K562 (cell line): ENCODE results near the gene MICAL2. TPM values are rescaled to one million over a fixed set of nuclear protein-coding genes. Genes with fewer than 3 reads are reported as not detected.

Source experiments
- ATAC-seq: fragments of 200-7000 bp; cut with Tn5 transposase; 3 replicates; pipeline ENCODE4 v1.9.1; 2020; ENCODE audit warnings: moderate library complexity
- BruUV-seq: library from RNA; stranded (reverse); fragments of 400-500 nt; replicated peaks from 2 replicates; lab custom pipeline; 2021; lab: Mats Ljungman, UMichigan
- CTCF ChIA-PET: fragments of 300-600 bp; formaldehyde crosslinking; extraction: SDS; loops from one replicate; lab custom pipeline; 2021; ENCODE audit warnings: low intra/inter-chr PET ratio; lab: Yijun Ruan, JAX
- POLR2A ChIA-PET: fragments of 300-600, 350-650 bp; sonication (Branson Sonifier 250); formaldehyde crosslinking; extraction: SDS; loops from one replicate; lab custom pipeline; 2021; ENCODE audit warnings: antibody characterized with exemption, inconsistent platforms; lab: Yijun Ruan, JAX
- DNase-seq, 4 experiments: peaks; one replicate each; pipeline versions ENCODE4 v3.0.0 to v3.0.0-alpha.2; 2011 to 2018; ENCODE audit warnings: low spot score in 3 of 4, mixed read lengths in 3 of 4; ENCODE audit errors: extremely low read depth in 1 of 4
- FAIRE-seq: peaks from 2 replicates; lab custom pipeline; 2011; peaks lifted over from hg19 to GRCh38; lab: Jason Lieb, UNC
- H2AFZ ChIP-seq: 2 replicates; pipeline ENCODE4 v1.6.0; 2011; ENCODE audit warnings: low read depth, low read length, control low read depth, inconsistent platforms
- H3K27ac ChIP-seq: fragments of 200-600 bp; 3 replicates; pipeline ENCODE4 v1.8.0; 2011; ENCODE audit warnings: low read depth, mild to moderate bottlenecking, control low read depth, inconsistent platforms, low read length, moderate library complexity, mixed read lengths; ENCODE audit errors: extremely low read depth
- H3K27me3 ChIP-seq, 2 experiments: fragments of 300-600 bp in 1 of 2; 2 replicates in 1 of 2; 3 replicates in 1 of 2; pipeline versions ENCODE4 v1.6.0 to v1.8.0; 2011; ENCODE audit warnings: inconsistent platforms in 2 of 2, low read length in 2 of 2, mild to moderate bottlenecking in 1 of 2, mixed read lengths in 1 of 2, moderate library complexity in 1 of 2; ENCODE audit not compliant: control insufficient read depth in 2 of 2, insufficient read depth in 2 of 2
- H3K36me3 ChIP-seq: fragments of 300-600 bp; 3 replicates; pipeline ENCODE4 v1.8.0; 2011; ENCODE audit warnings: mild to moderate bottlenecking, low read length, inconsistent platforms; ENCODE audit not compliant: control insufficient read depth, insufficient read depth
- H3K4me1 ChIP-seq, 2 experiments: fragments of 200-600 bp in 1 of 2; replicated peaks in 1 of 2; 2 replicates in 1 of 2; 3 replicates in 1 of 2; pipeline versions ENCODE4 v1.5.1 to v1.8.0; 2011; ENCODE audit warnings: inconsistent platforms in 2 of 2, low read length in 2 of 2, mild to moderate bottlenecking in 1 of 2, mixed read lengths in 1 of 2, moderate library complexity in 1 of 2; ENCODE audit not compliant: control insufficient read depth in 2 of 2, insufficient read depth in 2 of 2
- H3K4me2 ChIP-seq: 2 replicates; pipeline ENCODE4 v1.6.1; 2011; ENCODE audit warnings: low read length, control low read depth, inconsistent platforms, mixed read lengths; ENCODE audit not compliant: insufficient read depth
- H3K4me3 ChIP-seq: fragments of 200-600 bp; sonication (generic), shearing (Covaris generic); 2 replicates; pipeline ENCODE4 v1.5.1; 2016; ENCODE audit warnings: control low read depth, inconsistent platforms
- H3K79me2 ChIP-seq: fragments of 200-600 bp; 3 replicates; pipeline ENCODE4 v1.8.0; 2011; ENCODE audit warnings: low read length, inconsistent platforms; ENCODE audit not compliant: control insufficient read depth, insufficient read depth
- H3K9ac ChIP-seq, 2 experiments: 2 replicates each; pipeline versions ENCODE4 v1.6.0 to v1.6.1; 2011; ENCODE audit warnings: low read depth in 2 of 2, low read length in 2 of 2, control low read depth in 1 of 2, inconsistent platforms in 1 of 2, mild to moderate bottlenecking in 1 of 2, mixed read lengths in 1 of 2; ENCODE audit not compliant: insufficient read depth in 1 of 2
- H3K9me1 ChIP-seq: one replicate; pipeline ENCODE4 v1.6.0; 2011; ENCODE audit warnings: inconsistent platforms, mild to moderate bottlenecking, low read length, moderate library complexity; ENCODE audit not compliant: control insufficient read depth, insufficient read depth
- H3K9me3 ChIP-seq: replicated peaks from 2 replicates; pipeline ENCODE4 v1.5.1; 2011; ENCODE audit warnings: low read depth, low read length, inconsistent platforms; ENCODE audit not compliant: control insufficient read depth, insufficient read depth
- H4K20me1 ChIP-seq: replicated peaks from 2 replicates; pipeline ENCODE4 v1.6.1; 2011; ENCODE audit warnings: low read length, inconsistent platforms, mixed read lengths; ENCODE audit not compliant: control insufficient read depth, insufficient read depth
- COPS2 ChIP-seq: fragments of 450-650 bp; conservative IDR thresholded peaks from 2 replicates; pipeline ENCODE4 v1.6.1; 2016; ENCODE audit warnings: mild to moderate bottlenecking, moderate library complexity
- ESRRA ChIP-seq: fragments of 450-650 bp; IDR thresholded peaks from 2 replicates; pipeline ENCODE4 v1.6.1; 2014; ENCODE audit warnings: low read depth, mild to moderate bottlenecking, moderate library complexity, borderline replicate concordance
- EZH2 ChIP-seq: IDR thresholded peaks from 2 replicates; pipeline ENCODE4 v1.6.1; 2012; ENCODE audit warnings: low read depth, mild to moderate bottlenecking, inconsistent platforms, low read length, borderline replicate concordance
- RBM25 ChIP-seq: fragments of 200-400 bp; formaldehyde crosslinking; IDR thresholded peaks from 2 replicates; pipeline ENCODE4 v1.6.1; 2018; ENCODE audit warnings: low read length, low read depth, moderate library complexity; ENCODE audit not compliant: severe bottlenecking
- TBP ChIP-seq: optimal IDR thresholded peaks from 2 replicates; pipeline ENCODE3; 2011; ENCODE audit warnings: low read depth, low read length, improper control_type of control experiment
- ZNF146 ChIP-seq: IDR thresholded peaks from one replicate; pipeline ENCODE4 v1.6.1; 2018; ENCODE audit warnings: missing compliant biosample characterization; ENCODE audit not compliant: unreplicated experiment
- ZNF717 ChIP-seq: fragments of 250-450 bp; sonication (Bioruptor Pico); IDR thresholded peaks from 2 replicates; pipeline ENCODE4 v1.5.0; 2021
- WGBS: fragments of 100-300 bp; shearing (Covaris generic); methylation state at CpG from one replicate; pipeline ENCODE4 v1.1.6; 2016; ENCODE audit warnings: low coverage, mixed read lengths; ENCODE audit not compliant: insufficient coverage; ENCODE audit errors: missing lambda C conversion rate; 5-methylcytosine and 5-hydroxymethylcytosine counted together
- in situ Hi-C: fragments of 300-500 bp; cut with MboI; formaldehyde crosslinking; loops from 4 replicates; pipeline ENCODE4 v1.15.0; 2018; ENCODE audit warnings: inconsistent platforms, mixed read lengths
- intact Hi-C: fragments of 100-400 bp; cut with micrococcal nuclease; formaldehyde crosslinking; loops from 2 replicates; pipeline ENCODE4 v1.14.2; 2022
- polyA plus RNA-seq, 8 experiments: library from polyadenylated mRNA; depleted of rRNA in 4 of 8; stranded (reverse) in 5 of 8; unstranded in 3 of 8; fragments of >200 nt; fragmentation: Nextera tagmentation in 2 of 8; fragmentation: Illumina TruSeq in 1 of 8; extraction: Ambion mirVana in 2 of 8; extraction: Trizol in 1 of 8; gene quantifications; 2 replicates each; pipeline versions ENCODE4 v1.2.1 to v1.2.3, GENCODE V29; 2011 to 2014; ENCODE audit warnings: inconsistent platforms in 1 of 8, missing spikeins in 1 of 8
- total RNA-seq, 7 experiments: library from RNA; depleted of rRNA in 6 of 7; stranded (reverse); fragments of >200 nt in 6 of 7; fragmentation: Illumina TruSeq in 2 of 7; extraction: Trizol in 2 of 7; gene quantifications; 2 replicates each; pipeline versions ENCODE4 v1.2.1 to v1.2.3, GENCODE V29; 2011 to 2021; ENCODE audit warnings: low replicate concordance in 1 of 7
- TF ChIP-seq, protein P1 (sequence below): IDR thresholded peaks from 2 replicates; pipeline ENCODE4 v1.6.1; 2014; ENCODE audit warnings: antibody characterized with exemption
- TF ChIP-seq, protein P2 (sequence below), 3 experiments: fragments of 200-800 bp in 1 of 3; sonication (Bioruptor generic) in 1 of 3; sonication (generic) in 1 of 3; formaldehyde crosslinking in 1 of 3; IDR thresholded peaks; 2 replicates each; pipeline versions ENCODE4 v1.6.1 to v1.8.0; 2016 to 2022; ENCODE audit warnings: mild to moderate bottlenecking in 2 of 3, missing compliant biosample characterization in 2 of 3, missing genetic modification characterization in 2 of 3, missing genetic modification reagents in 1 of 3
- TF ChIP-seq, protein P3 (sequence below), 2 experiments: fragments of 450-650 bp in 1 of 2; sonication (generic) in 1 of 2; formaldehyde crosslinking; conservative IDR thresholded peaks; 2 replicates each; pipeline versions ENCODE4 v1.4.0 to v1.8.1; 2020 to 2022; ENCODE audit warnings: mild to moderate bottlenecking in 1 of 2, missing genetic modification reagents in 1 of 2

MICAL2 gene
- total and polyA plus RNA-seq, 9 of the 15 experiments (the other 6 are each of a cell fraction or from before 2014, with no cell fraction given): 4.7 to 64.2 (median 33.6) TPM

DNA sequence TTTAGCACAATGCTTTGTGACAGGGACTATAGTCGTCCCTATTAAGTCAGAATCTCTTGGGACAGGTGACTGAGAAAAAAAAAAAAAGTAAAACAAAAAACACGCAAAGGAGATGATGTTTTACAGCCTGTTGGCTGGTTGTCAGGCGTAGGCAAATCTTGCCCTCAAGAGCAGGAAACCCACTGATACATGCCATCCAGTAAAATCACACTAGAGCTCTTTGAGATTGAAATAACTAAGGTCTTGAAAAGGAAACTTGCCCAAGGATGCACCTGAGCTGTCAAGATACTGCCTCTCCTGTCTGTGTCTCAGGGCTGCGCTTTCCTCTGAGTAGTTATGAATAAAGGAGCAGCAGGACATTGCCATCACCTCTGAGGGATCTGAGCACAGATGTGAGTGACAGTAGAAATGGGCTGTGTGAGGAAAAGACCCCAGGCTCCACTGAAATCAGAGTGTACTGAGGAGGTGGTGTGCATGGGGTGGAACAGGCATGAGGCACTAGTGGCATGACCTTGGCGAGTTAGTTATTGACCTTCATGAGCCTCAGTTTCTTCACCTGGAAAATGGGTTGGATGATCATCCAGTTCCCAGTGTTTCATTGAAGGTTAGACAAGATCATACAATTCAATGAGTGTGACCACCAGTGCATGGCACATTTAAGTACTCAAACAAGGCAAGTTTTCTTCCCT is 23.3 kb downstream of the MICAL2 start:
- 80% methylated on average over 5 of the region's 5 CpGs for WGBS
- Histone ChIP-seq H3K79me2 (no peaks in the 10 kb centered on the region), H2AFZ (no peak overlapping the region), H3K4me2 (no peak overlapping the region), H3K9me1 (no peaks in the 10 kb centered on the region), H3K27ac (no peak overlapping the region; the same call in 2 of the 3 replicates), H3K27me3 (no peaks in the 10 kb centered on the region), H3K4me3 (no peak overlapping the region), H3K9me3 (no peaks in the 10 kb centered on the region)
- intact Hi-C loops: no loop called here
- POLR2A ChIA-PET: interaction anchor here (1.4 to 5.4 kb wide), 3 partner anchors 8 to 18 kb away, joined by 6 to 37 read pairs (median 16); no protein-coding TSS in a partner anchor
- no peak for FAIRE-seq
- BruUV-seq: no TSS peak
- TF ChIP-seq ZNF717 (CRISPR knock-in tag) (no peak), ESRRA (peak; percentile 99), RBM25 (peak; percentile 55)
- TF ChIP-seq, all 486 proteins: peak for 2
- Histone ChIP-seq H3K9ac (peak overlapping the region in 1 of 2 experiments; percentile 7; a peak in 1 of 4 replicates), H3K4me1 (peaks cover 8 to 10% of the 10 kb centered on the region in 2 experiments; a peak in 3 of 5 replicates), H4K20me1 (no peaks in the 10 kb centered on the region), H3K36me3 (peaks cover 6% of the 10 kb centered on the region; the same call in 2 of the 3 replicates)
- ATAC-seq (no peak), DNase-seq (no peak)
- in situ Hi-C loops: no loop called here
- CTCF ChIA-PET: interaction anchor here (0.7 kb wide), 1 partner anchor 951 kb away, joined by 4 read pairs; no protein-coding TSS in a partner anchor

DNA sequence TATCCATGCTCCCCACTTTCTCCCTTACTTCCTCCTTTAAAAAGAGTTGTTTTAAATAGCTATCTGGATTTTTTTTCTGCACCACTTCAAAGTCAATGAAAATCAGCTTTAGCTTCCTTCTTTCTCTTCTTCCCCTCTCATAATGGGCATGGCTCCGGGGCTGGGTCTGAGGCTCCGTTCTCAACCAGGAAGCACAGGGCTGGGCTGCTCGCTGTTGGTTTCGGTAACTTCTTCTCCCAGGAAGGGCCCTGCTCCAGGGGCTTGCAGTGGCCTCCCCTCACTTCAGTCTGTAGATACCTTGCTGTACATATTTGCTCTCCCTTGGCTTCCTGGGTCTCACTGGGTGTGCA is 23.8 kb downstream of the MICAL2 start:
- no peak overlapping the region for H3K4me2 ChIP-seq
- H2AFZ ChIP-seq: no peak overlapping the region
- no peak overlapping the region for H3K27ac ChIP-seq
- intact Hi-C loops (no loop called here), in situ Hi-C loops (no loop called here)
- WGBS: 71% methylated on average over 3 of the region's 4 CpGs
- no peak overlapping the region for H3K4me3 ChIP-seq
- DNase-seq: no peak
- H3K36me3 ChIP-seq: peaks cover 10% of the 10 kb centered on the region; the same call in 2 of the 3 replicates
- no peak for ATAC-seq
- no peaks in the 10 kb centered on the region for H3K79me2 ChIP-seq
- no peaks in the 10 kb centered on the region for H3K27me3 ChIP-seq
- no peaks in the 10 kb centered on the region for H3K9me3 ChIP-seq
- no peaks in the 10 kb centered on the region for H4K20me1 ChIP-seq
- CTCF ChIA-PET: no interaction called here
- H3K9me1 ChIP-seq: no peaks in the 10 kb centered on the region
- BruUV-seq: no TSS peak
- 0 out of 4 replicates have a peak overlapping the region, but pooled peaks of 1 of the 2 experiments have one; percentile 41 for H3K9ac ChIP-seq
- POLR2A ChIA-PET: interaction anchor here (1.4 to 5.4 kb wide), 3 partner anchors 9 to 17 kb away, joined by 6 to 37 read pairs (median 16); no protein-coding TSS in a partner anchor
- peaks cover 6 to 12% of the 10 kb centered on the region in 2 experiments; a peak in 3 of 5 replicates for H3K4me1 ChIP-seq
- no peak for FAIRE-seq
- no peak for TF ChIP-seq ZNF146 (CRISPR knock-in tag)
- TF ChIP-seq, protein P1, sequence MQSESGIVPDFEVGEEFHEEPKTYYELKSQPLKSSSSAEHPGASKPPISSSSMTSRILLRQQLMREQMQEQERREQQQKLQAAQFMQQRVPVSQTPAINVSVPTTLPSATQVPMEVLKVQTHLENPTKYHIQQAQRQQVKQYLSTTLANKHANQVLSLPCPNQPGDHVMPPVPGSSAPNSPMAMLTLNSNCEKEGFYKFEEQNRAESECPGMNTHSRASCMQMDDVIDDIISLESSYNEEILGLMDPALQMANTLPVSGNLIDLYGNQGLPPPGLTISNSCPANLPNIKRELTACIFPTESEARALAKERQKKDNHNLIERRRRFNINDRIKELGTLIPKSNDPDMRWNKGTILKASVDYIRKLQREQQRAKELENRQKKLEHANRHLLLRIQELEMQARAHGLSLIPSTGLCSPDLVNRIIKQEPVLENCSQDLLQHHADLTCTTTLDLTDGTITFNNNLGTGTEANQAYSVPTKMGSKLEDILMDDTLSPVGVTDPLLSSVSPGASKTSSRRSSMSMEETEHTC: no peak
- no peak for TF ChIP-seq EZH2
- TF ChIP-seq, protein P2, sequence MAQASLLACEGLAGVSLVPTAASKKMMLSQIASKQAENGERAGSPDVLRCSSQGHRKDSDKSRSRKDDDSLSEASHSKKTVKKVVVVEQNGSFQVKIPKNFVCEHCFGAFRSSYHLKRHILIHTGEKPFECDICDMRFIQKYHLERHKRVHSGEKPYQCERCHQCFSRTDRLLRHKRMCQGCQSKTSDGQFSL (CRISPR knock-in tag; IDR thresholded peaks at IDR 0.05): no peak
- TF ChIP-seq, protein P2 (tag; IDR thresholded peaks at IDR 0.05): no peak
- no peak for TF ChIP-seq TBP
- TF ChIP-seq COPS2: no peak
- TF ChIP-seq, protein P3, sequence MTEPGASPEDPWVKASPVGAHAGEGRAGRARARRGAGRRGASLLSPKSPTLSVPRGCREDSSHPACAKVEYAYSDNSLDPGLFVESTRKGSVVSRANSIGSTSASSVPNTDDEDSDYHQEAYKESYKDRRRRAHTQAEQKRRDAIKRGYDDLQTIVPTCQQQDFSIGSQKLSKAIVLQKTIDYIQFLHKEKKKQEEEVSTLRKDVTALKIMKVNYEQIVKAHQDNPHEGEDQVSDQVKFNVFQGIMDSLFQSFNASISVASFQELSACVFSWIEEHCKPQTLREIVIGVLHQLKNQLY (CRISPR knock-in tag; conservative IDR thresholded peaks at IDR 0.05): no peak
